Measurements from ENCODE around the gene MTUS2. TPM values are rescaled to one million over a fixed set of nuclear protein-coding genes. Genes with fewer than 3 reads are reported as not detected.

MTUS2 gene
- total and polyA plus RNA-seq, 10 donors = 0.20 to 3.2 (median 0.85) TPM

- no peak overlapping the region for H3K4me3 ChIP-seq
- no peaks in the 10 kb centered on the region for H3K36me3 ChIP-seq
- H3K27me3 ChIP-seq (replicated peaks in 1 of 7) = no peaks in the 10 kb centered on the region
- WGBS, 5 donors = 81 to 91% (median 86%) methylated on average over 4 of the region's 4 CpGs
- H3K4me1 ChIP-seq = no peaks in the 10 kb centered on the region
- H3K9me3 ChIP-seq = peaks cover 0 to 23% (median 4%) of the 10 kb centered on the region in 8 donors
- TF ChIP-seq POLR2A (IDR thresholded peaks at IDR 0.05) = no peak
- TF ChIP-seq POLR2AphosphoS5 (IDR thresholded peaks at IDR 0.05) = no peak
- no peak for TF ChIP-seq CTCF (IDR thresholded peaks at IDR 0.05 in 8 of 11, conservative IDR thresholded peaks at IDR 0.05 in 3 of 11)
- H3K27ac ChIP-seq = no peak overlapping the region
- DNase-seq = no peak
- intact Hi-C loops (cut with DNase I; ENCODE audit: low total_unique reads) = no loop called here
Measured at GRCh38 chr13:29379281-29379680, 559.1 kb downstream of the MTUS2 start.

- no peak for DNase-seq
- Histone ChIP-seq H3K4me3 (no peak overlapping the region), H3K27me3 (replicated peaks in 1 of 7) (no peaks in the 10 kb centered on the region), H3K27ac (no peak overlapping the region), H3K9me3 (peaks cover 0 to 23% (median 4%) of the 10 kb centered on the region in 8 donors), H3K4me1 (no peaks in the 10 kb centered on the region), H3K36me3 (no peaks in the 10 kb centered on the region)
- intact Hi-C loops (cut with DNase I; ENCODE audit: low total_unique reads) = no loop called here
- TF ChIP-seq CTCF (IDR thresholded peaks at IDR 0.05 in 8 of 11, conservative IDR thresholded peaks at IDR 0.05 in 3 of 11) (no peak), POLR2A (IDR thresholded peaks at IDR 0.05) (no peak), POLR2AphosphoS5 (IDR thresholded peaks at IDR 0.05) (no peak)
- WGBS, 5 donors = 0 to 46% (median 0%) methylated on average over 1 of the region's 1 CpG
Measured at GRCh38 chr13:29379865-29380264, 559.7 kb downstream of the MTUS2 start.

GRCh38 chr13:29382021-29382420 lies 561.9 kb downstream of the MTUS2 start:
- WGBS, 5 donors = 88 to 97% (median 93%) methylated on average over 6 of the region's 6 CpGs
- H3K9me3 ChIP-seq = peaks cover 0 to 23% (median 4%) of the 10 kb centered on the region in 8 donors
- H3K36me3 ChIP-seq = no peaks in the 10 kb centered on the region
- intact Hi-C loops (cut with DNase I; ENCODE audit: low total_unique reads) = no loop called here
- no peak overlapping the region for H3K27ac ChIP-seq
- H3K27me3 ChIP-seq (replicated peaks in 1 of 7) = no peaks in the 10 kb centered on the region
- DNase-seq = no peak
- H3K4me1 ChIP-seq = no peaks in the 10 kb centered on the region
- TF ChIP-seq POLR2A (IDR thresholded peaks at IDR 0.05) = no peak
- TF ChIP-seq POLR2AphosphoS5 (IDR thresholded peaks at IDR 0.05) = no peak
- no peak for TF ChIP-seq CTCF (IDR thresholded peaks at IDR 0.05 in 8 of 11, conservative IDR thresholded peaks at IDR 0.05 in 3 of 11)
- no peak overlapping the region for H3K4me3 ChIP-seq

GRCh38 chr13:29383476-29383875 lies 563.3 kb downstream of the MTUS2 start:
- H3K9me3 ChIP-seq = peaks cover 0 to 20% (median 4%) of the 10 kb centered on the region in 8 donors
- no peak overlapping the region for H3K4me3 ChIP-seq
- DNase-seq = no peak
- no peak overlapping the region for H3K27ac ChIP-seq
- H3K27me3 ChIP-seq (replicated peaks in 1 of 7) = no peaks in the 10 kb centered on the region
- intact Hi-C loops (cut with DNase I; ENCODE audit: low total_unique reads) = no loop called here
- no peaks in the 10 kb centered on the region for H3K36me3 ChIP-seq
- WGBS, 5 donors = 72 to 84% (median 83%) methylated on average over 5 of the region's 5 CpGs
- H3K4me1 ChIP-seq = no peaks in the 10 kb centered on the region
- no peak for TF ChIP-seq POLR2AphosphoS5 (IDR thresholded peaks at IDR 0.05)
- no peak for TF ChIP-seq CTCF (IDR thresholded peaks at IDR 0.05 in 8 of 11, conservative IDR thresholded peaks at IDR 0.05 in 3 of 11)
- no peak for TF ChIP-seq POLR2A (IDR thresholded peaks at IDR 0.05)
